Measurements from ENCODE around the gene MPZL2. TPM values are rescaled to one million over a fixed set of nuclear protein-coding genes. Genes with fewer than 3 reads are reported as not detected.

The MPZL2 gene
- total RNA-seq, 1 donor from 2014 or later = not detected

DNA sequence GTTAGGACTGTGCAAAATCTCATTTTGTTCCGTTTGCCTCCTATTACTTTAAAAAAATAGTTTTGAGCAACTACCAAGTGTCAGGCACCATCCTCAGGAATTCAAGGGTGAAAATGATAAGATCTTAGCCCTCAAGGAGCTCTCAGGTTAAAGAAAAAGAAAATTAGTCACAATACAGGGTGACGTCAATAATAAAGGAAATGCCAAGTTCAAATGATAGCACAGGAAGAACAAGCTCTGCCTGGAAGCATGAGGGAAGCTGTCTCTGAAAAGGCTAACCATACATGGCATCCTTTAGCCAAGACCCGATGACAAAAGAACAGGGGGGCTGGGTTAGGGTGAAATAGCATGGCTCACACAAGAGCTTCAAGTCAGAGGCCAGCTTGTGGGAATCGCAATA, 11.1 kb upstream of the MPZL2 start:
- no peak for DNase-seq (ENCODE audit: low read depth, low spot score)
- H3K4me3 Mint-ChIP-seq = no peak overlapping the region
- no peaks in the 10 kb centered on the region for H3K36me3 Mint-ChIP-seq (ENCODE audit: low read depth)
- no peak overlapping the region for H3K27ac Mint-ChIP-seq (ENCODE audit: unreplicated experiment)
- H3K4me1 Mint-ChIP-seq = no peaks in the 10 kb centered on the region
- no peaks in the 10 kb centered on the region for H3K9me3 Mint-ChIP-seq
- H3K27me3 Mint-ChIP-seq (ENCODE audit: low read depth) = peaks cover 78% of the 10 kb centered on the region
- TF ChIP-seq, protein P1, sequence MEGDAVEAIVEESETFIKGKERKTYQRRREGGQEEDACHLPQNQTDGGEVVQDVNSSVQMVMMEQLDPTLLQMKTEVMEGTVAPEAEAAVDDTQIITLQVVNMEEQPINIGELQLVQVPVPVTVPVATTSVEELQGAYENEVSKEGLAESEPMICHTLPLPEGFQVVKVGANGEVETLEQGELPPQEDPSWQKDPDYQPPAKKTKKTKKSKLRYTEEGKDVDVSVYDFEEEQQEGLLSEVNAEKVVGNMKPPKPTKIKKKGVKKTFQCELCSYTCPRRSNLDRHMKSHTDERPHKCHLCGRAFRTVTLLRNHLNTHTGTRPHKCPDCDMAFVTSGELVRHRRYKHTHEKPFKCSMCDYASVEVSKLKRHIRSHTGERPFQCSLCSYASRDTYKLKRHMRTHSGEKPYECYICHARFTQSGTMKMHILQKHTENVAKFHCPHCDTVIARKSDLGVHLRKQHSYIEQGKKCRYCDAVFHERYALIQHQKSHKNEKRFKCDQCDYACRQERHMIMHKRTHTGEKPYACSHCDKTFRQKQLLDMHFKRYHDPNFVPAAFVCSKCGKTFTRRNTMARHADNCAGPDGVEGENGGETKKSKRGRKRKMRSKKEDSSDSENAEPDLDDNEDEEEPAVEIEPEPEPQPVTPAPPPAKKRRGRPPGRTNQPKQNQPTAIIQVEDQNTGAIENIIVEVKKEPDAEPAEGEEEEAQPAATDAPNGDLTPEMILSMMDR (conservative IDR thresholded peaks at IDR 0.05) = no peak

DNA sequence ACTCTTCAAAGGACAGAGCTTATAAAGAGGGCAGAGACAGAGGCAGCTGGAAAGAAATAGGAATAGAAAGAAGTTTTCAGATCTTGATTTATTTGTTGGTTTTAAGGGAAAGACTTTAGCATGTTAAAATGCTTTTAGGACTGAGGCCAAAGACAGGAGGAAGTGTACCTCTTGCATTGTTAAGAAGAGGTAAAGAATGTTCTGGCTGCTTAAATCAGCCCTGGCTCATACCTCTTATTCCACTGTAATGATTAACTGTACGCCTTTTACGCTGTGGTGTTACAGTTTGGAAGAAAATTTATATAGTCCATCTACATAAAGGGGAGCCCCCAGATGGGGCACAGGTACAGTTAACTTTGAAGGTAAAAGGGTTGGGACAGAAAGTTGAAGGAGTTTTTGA, 10.1 kb upstream of the MPZL2 start:
- peaks cover 80% of the 10 kb centered on the region for H3K27me3 Mint-ChIP-seq (ENCODE audit: low read depth)
- DNase-seq (ENCODE audit: low read depth, low spot score) = no peak
- no peak overlapping the region for H3K4me3 Mint-ChIP-seq
- no peaks in the 10 kb centered on the region for H3K36me3 Mint-ChIP-seq (ENCODE audit: low read depth)
- H3K4me1 Mint-ChIP-seq = no peaks in the 10 kb centered on the region
- no peaks in the 10 kb centered on the region for H3K9me3 Mint-ChIP-seq
- TF ChIP-seq, protein P1 (conservative IDR thresholded peaks at IDR 0.05) = no peak
- no peak overlapping the region for H3K27ac Mint-ChIP-seq (ENCODE audit: unreplicated experiment)

DNA sequence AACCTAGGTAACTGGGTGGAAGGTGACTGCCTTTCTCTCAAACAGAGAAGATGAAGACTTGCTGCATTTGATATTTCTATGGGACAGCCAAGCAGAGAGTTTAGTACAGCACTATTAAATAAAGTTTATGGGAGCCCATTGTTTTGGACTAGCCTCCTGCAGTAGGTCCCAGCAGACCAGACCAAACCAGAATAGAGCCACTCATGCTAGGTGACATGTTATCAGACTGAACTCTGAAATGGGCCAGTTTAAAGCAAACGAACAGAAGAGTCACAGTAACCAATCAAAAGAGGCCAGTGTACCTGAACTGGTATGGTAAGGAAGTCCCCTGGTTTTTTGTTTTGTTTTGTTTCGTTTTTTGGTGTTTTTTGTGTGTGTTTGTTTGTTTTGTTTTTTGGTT, 7.9 kb upstream of the MPZL2 start:
- TF ChIP-seq, protein P1 (conservative IDR thresholded peaks at IDR 0.05) = no peak
- H3K27ac Mint-ChIP-seq (ENCODE audit: unreplicated experiment) = no peak overlapping the region
- H3K4me1 Mint-ChIP-seq = no peaks in the 10 kb centered on the region
- H3K4me3 Mint-ChIP-seq = no peak overlapping the region
- DNase-seq (ENCODE audit: low read depth, low spot score) = no peak
- H3K36me3 Mint-ChIP-seq (ENCODE audit: low read depth) = no peaks in the 10 kb centered on the region
- H3K9me3 Mint-ChIP-seq = no peaks in the 10 kb centered on the region
- H3K27me3 Mint-ChIP-seq (ENCODE audit: low read depth) = peaks cover 86% of the 10 kb centered on the region

DNA sequence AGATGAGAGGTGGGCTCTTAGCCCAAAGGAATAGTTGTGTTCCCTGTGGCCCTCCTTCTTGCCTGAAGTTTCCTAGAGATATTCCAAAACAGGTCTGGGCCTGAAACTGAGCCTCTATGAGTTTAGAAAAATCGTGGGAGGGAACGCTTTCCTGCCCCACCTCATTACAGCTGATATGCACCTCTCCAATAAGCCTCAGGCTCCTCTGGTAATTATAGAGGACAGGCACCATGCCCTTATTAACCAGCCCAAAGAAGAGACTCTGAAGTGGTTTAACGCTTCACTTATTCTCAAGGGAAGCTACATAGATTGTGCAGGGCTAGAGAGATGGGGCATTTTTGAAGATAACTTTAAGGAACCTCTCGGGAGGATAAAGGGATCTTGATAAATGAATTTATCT, 3.4 kb upstream of the MPZL2 start:
- H3K9me3 Mint-ChIP-seq = no peaks in the 10 kb centered on the region
- peaks cover 5% of the 10 kb centered on the region for H3K4me1 Mint-ChIP-seq
- H3K4me3 Mint-ChIP-seq = no peak overlapping the region
- H3K36me3 Mint-ChIP-seq (ENCODE audit: low read depth) = no peaks in the 10 kb centered on the region
- TF ChIP-seq, protein P1 (conservative IDR thresholded peaks at IDR 0.05) = no peak
- H3K27me3 Mint-ChIP-seq (ENCODE audit: low read depth) = peaks cover 93% of the 10 kb centered on the region
- DNase-seq (ENCODE audit: low read depth, low spot score) = no peak
- no peak overlapping the region for H3K27ac Mint-ChIP-seq (ENCODE audit: unreplicated experiment)

DNA sequence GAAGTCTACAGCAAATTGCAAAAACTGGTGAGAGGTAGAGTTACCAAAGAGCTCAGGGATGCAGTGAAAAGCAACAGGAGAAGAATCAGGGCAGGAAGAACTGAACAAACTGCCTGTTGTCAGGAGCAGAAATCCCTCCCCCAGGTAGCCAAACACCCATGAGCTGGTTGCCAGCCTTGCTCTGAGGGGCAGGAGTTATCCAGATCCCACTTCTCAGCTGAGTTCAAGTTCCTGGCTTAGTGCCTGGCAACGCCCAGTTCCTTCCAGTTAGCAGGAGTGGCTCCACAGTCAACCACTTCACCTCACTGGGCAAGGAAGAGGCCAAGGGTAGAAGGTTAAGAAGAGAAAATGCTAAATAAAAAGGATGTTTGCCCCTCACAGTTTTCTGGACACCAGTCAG, 1.9 kb upstream of the MPZL2 start:
- Mint-ChIP-seq H3K27ac (ENCODE audit: unreplicated experiment) (no peak overlapping the region), H3K36me3 (ENCODE audit: low read depth) (no peaks in the 10 kb centered on the region), H3K4me1 (peaks cover 5% of the 10 kb centered on the region), H3K27me3 (ENCODE audit: low read depth) (peaks cover 96% of the 10 kb centered on the region), H3K4me3 (no peak overlapping the region), H3K9me3 (no peaks in the 10 kb centered on the region)
- TF ChIP-seq, protein P1 (conservative IDR thresholded peaks at IDR 0.05) = no peak
- DNase-seq (ENCODE audit: low read depth, low spot score) = no peak

Measured in neural crest cell (in vitro differentiated cells).